Mucosa of rectum (tissue), 2 donors: ENCODE results near the gene CT55.
"Not testable (repeated sequence)": the region's sequence is repeated elsewhere in the genome, so short reads cannot be mapped to it uniquely, and the experiment has no call there.

Experiments used
- H3K27ac ChIP-seq, 2 donors: one replicate each; pipeline ENCODE4 v1.7.0; 2013; ENCODE audit warnings: inconsistent platforms in 2 of 2, low read depth in 2 of 2, low read length in 2 of 2
- H3K27me3 ChIP-seq, 2 donors: one replicate each; pipeline ENCODE4 v1.7.0; 2013; ENCODE audit warnings: low read length in 2 of 2; ENCODE audit not compliant: control insufficient read depth in 2 of 2, insufficient read depth in 2 of 2
- H3K36me3 ChIP-seq, 2 donors: one replicate each; pipeline ENCODE4 v1.7.0; 2013; ENCODE audit warnings: low read length in 2 of 2; ENCODE audit not compliant: control insufficient read depth in 2 of 2, insufficient read depth in 2 of 2
- H3K4me1 ChIP-seq, 2 donors: one replicate each; pipeline ENCODE4 v1.7.0; 2013; ENCODE audit warnings: low read length in 2 of 2, mild to moderate bottlenecking in 1 of 2; ENCODE audit not compliant: control insufficient read depth in 2 of 2, insufficient read depth in 2 of 2
- H3K4me3 ChIP-seq, 2 donors: one replicate each; pipeline ENCODE4 v1.7.0; 2013; ENCODE audit warnings: low read length in 2 of 2
- H3K9ac ChIP-seq, 2 donors: one replicate each; pipeline ENCODE4 v1.7.0; 2013; ENCODE audit warnings: low read length in 2 of 2, low read depth in 1 of 2, mild to moderate bottlenecking in 1 of 2
- H3K9me3 ChIP-seq, 2 donors: one replicate each; pipeline ENCODE4 v1.7.0; 2013; ENCODE audit warnings: low read length in 2 of 2; ENCODE audit not compliant: control insufficient read depth in 2 of 2
- donor health status: healthy.
- donor health status: Normal muscosa, but diverticular disease.

The CT55 gene

GRCh38 chrX:135170877-135171519 is at the start of gene CT55:
Gene CT55, minus strand, starts transcription at chrX:135171398. Its CDS starts 227 bp downstream, at chrX:135171171.
- H3K9me3 ChIP-seq = no peaks in the 10 kb centered on the region
- H3K27ac ChIP-seq = no peak within 1 kb of the TSS
- H3K4me3 ChIP-seq = no peak within 1 kb of the TSS
- no peak within 1 kb of the TSS for H3K9ac ChIP-seq
- H3K36me3 ChIP-seq = no peaks in the 10 kb centered on the region
- no peaks in the 10 kb centered on the region for H3K4me1 ChIP-seq
- peaks cover 0 to under 1% of the 10 kb centered on the region in 2 donors for H3K27me3 ChIP-seq

DNA sequence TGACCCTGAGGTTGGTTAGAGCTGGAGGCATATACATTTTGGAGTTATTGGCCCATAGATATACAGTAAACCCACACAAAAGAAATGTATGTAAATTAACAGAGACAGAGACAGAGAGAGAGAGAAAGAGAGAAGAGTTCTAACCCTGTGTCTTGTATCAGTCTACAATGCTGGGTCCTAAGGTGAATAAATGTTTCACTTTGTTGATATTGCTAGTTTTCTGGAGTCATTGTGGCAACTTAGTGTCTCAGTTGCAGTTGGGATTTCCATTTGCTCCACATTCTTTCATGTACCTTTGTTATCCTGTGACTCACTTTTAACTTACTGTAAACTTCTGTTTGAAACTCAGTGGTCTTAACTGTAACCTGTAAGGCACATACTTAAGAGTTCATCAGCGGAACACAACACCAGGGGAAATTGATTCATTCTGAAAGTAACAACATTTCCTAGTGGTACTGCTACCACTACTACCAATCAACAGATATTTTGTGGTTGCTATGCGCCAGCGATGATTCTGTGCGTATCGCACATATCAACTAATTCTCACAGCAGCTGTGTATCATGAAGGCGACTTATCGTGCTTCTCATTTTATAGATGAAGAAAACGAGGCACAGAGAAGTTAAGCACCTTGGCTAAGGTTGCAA is 42.1 kb upstream of the CT55 start:
- H3K27ac ChIP-seq = no peak overlapping the region
- H3K4me1 ChIP-seq = no peaks in the 10 kb centered on the region
- no peaks in the 10 kb centered on the region for H3K9me3 ChIP-seq
- no peaks in the 10 kb centered on the region for H3K27me3 ChIP-seq
- H3K9ac ChIP-seq = no peak overlapping the region
- H3K36me3 ChIP-seq = no peaks in the 10 kb centered on the region
- no peak overlapping the region for H3K4me3 ChIP-seq

GRCh38 chrX:135206427-135206826 is 35.2 kb upstream of the CT55 start:
- not testable (repeated sequence) for H3K27me3 ChIP-seq, H3K9ac ChIP-seq, H3K4me3 ChIP-seq, H3K9me3 ChIP-seq, H3K36me3 ChIP-seq, H3K4me1 ChIP-seq, H3K27ac ChIP-seq

DNA sequence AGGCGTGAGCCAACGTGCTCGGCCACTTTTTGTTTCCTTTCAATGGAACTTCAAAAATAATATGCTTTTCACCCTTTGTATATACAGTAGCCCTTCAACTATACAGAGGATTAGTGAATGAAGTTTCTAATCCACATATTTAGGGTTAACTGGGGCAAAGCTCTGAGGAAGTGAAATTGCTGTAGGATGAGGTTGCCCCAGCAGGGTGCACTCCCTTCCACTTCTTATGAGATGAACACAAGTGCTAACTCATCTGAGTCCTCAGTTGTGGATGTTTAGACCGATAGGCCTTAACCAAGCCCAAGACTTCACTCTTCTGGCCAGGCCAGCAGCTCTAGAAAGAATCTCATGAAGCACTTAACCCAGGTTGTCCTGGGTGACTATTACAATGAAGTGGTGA is 29.1 kb upstream of the CT55 start:
- no peak overlapping the region for H3K9ac ChIP-seq
- H3K27ac ChIP-seq = no peak overlapping the region
- no peaks in the 10 kb centered on the region for H3K9me3 ChIP-seq
- no peaks in the 10 kb centered on the region for H3K4me1 ChIP-seq
- no peaks in the 10 kb centered on the region for H3K36me3 ChIP-seq
- H3K27me3 ChIP-seq = no peaks in the 10 kb centered on the region
- no peak overlapping the region for H3K4me3 ChIP-seq

DNA sequence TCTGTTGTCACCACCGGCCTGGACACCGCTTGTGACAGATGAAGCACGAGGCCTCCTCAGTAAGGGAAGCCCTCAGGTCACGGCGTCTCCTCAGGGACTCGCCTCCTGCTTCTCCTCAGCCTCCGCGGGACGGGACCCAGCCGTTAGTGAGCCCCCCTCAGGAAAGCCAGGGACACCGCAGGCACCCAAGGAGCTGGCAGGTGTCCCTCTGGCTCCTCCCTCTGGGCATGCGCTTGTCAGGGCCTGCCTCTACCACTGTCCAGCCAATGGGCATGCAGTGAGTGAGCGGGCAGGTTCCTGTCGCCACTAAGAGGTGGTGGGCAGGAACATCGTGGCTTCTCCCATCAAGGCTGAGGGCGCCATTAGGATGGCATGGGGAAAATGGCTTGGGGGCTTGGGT is 23.5 kb upstream of the CT55 start:
- Histone ChIP-seq H3K4me3 (no peak overlapping the region), H3K4me1 (no peaks in the 10 kb centered on the region), H3K27me3 (no peaks in the 10 kb centered on the region), H3K36me3 (no peaks in the 10 kb centered on the region), H3K27ac (no peak overlapping the region), H3K9ac (no peak overlapping the region), H3K9me3 (no peaks in the 10 kb centered on the region)

DNA sequence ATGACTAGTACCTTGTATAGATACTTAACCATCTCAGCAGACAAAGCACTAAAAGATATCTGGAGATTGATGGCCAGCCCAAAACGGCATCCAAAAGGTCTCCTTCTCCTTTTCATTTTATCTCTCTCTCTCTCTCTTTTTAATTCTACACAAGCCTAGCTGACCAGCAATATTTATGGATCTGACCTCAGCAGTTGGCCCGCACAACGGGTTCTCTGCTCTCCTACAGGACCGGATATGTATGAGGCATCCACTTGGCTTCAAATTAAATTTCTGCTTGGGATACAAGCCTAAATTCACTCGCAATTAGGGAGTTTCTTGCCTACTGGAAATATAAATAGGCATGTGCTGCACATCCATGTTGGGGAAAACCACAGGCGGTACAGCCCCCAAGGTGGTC is 22.5 kb upstream of the CT55 start:
- Histone ChIP-seq H3K36me3 (no peaks in the 10 kb centered on the region), H3K27me3 (no peaks in the 10 kb centered on the region), H3K4me1 (no peaks in the 10 kb centered on the region), H3K9me3 (no peaks in the 10 kb centered on the region), H3K9ac (no peak overlapping the region), H3K4me3 (no peak overlapping the region), H3K27ac (no peak overlapping the region)

DNA sequence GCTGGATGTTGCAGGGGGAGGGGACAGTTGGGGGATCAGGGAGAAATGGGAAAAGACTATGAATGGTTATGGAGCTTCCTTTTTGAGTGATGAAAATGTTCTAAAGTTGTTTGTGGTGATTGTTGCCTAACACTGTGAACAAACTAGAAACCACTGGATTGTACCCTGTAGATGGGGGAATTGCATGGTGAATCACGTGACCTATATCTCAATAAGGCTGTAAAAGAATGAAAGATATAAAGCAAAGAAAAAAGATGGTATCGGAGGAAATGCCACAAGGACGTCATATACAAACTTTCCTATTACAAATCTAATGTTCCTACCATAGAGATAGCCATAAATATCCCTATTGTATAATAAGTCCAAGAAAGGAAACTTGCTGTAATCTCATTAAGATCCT is 20.6 kb upstream of the CT55 start:
- no peaks in the 10 kb centered on the region for H3K36me3 ChIP-seq
- no peaks in the 10 kb centered on the region for H3K9me3 ChIP-seq
- H3K4me3 ChIP-seq = no peak overlapping the region
- no peak overlapping the region for H3K27ac ChIP-seq
- H3K9ac ChIP-seq = no peak overlapping the region
- no peaks in the 10 kb centered on the region for H3K4me1 ChIP-seq
- H3K27me3 ChIP-seq = no peaks in the 10 kb centered on the region

DNA sequence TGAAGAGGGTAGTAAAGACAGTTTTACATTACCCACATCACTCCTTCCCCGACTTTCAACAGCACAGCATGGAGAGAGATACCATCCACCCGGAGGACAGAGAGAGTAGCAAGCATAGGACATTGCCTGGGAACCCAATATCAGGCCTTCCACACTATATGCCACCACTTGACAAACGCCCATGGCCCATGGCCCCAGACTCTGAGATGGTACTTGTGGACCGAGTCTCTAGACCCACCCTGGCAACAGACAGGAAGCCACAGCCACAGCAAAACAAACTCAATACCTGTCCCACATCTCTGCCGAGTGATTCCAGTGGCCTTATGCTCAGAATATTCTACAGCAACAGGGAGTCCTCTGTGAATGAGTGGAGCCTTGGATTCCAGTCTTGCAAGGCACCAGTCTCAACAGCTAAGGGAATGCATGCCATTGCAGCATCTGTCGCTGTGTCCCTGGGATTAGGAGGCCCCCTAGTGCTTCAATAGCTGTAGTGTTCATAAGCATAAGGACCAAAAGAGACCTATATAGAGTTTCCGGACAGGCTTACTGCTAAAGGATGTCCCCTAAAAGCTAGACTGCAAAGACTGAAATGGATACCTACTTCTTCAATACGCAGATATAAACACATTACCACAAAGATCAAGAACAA is 14.7 kb upstream of the CT55 start:
- Histone ChIP-seq H3K27me3 (peaks cover 0 to 5% of the 10 kb centered on the region in 2 donors), H3K4me3 (no peak overlapping the region)

DNA sequence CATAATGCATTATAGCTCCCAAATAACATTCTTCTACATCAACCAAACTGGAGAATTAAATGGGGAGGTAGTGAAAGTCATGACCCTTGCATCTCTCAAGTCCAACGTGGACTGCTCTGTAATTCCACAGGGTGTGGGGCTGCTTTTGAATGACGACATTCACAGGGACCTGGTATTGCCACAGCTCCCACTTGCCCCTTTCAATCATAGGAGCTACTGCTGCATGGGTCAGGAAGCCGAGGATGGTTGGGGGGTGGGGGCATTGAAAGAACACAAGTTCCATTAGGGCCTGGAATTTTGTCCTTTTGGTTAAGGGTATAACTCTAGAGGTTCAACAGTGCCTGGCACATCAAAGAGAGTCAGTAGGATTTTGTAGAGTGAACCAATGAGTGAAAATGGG is 7.4 kb upstream of the CT55 start:
- Histone ChIP-seq H3K36me3 (no peaks in the 10 kb centered on the region), H3K4me3 (no peak overlapping the region), H3K9ac (no peak overlapping the region), H3K9me3 (no peaks in the 10 kb centered on the region), H3K27ac (no peak overlapping the region), H3K4me1 (no peaks in the 10 kb centered on the region), H3K27me3 (peaks cover 0 to 3% of the 10 kb centered on the region in 2 donors)

More for the DNA sequence above, 14.7 kb upstream of the CT55 start:
- H3K36me3 ChIP-seq = no peaks in the 10 kb centered on the region
- no peak overlapping the region for H3K27ac ChIP-seq
- no peaks in the 10 kb centered on the region for H3K4me1 ChIP-seq
- H3K9ac ChIP-seq = no peak overlapping the region
- H3K9me3 ChIP-seq = no peaks in the 10 kb centered on the region

- H3K4me3 ChIP-seq = no peak overlapping the region
- H3K36me3 ChIP-seq = no peaks in the 10 kb centered on the region
- H3K9me3 ChIP-seq = no peaks in the 10 kb centered on the region
- no peaks in the 10 kb centered on the region for H3K4me1 ChIP-seq
- H3K27ac ChIP-seq = no peak overlapping the region
- H3K27me3 ChIP-seq = no peaks in the 10 kb centered on the region
- H3K9ac ChIP-seq = no peak overlapping the region
These were observed 730 bp downstream of the CT55 start for GRCh38 chrX:135170468-135170867.
